GM21825 (cell line): Measurements from ENCODE around the gene CGB7.
"Not testable (repeated sequence)": the region's sequence is repeated elsewhere in the genome, so short reads cannot be mapped to it uniquely, and the experiment has no call there.

ENCODE experiments used
- ATAC-seq: cut with Tn5 transposase; IDR thresholded peaks from one replicate; pipeline ENCODE4 v1.9.1; 2021; ENCODE audit warnings: mild to moderate bottlenecking, moderate library complexity; ENCODE audit not compliant: unreplicated experiment

Gene CGB7

DNA sequence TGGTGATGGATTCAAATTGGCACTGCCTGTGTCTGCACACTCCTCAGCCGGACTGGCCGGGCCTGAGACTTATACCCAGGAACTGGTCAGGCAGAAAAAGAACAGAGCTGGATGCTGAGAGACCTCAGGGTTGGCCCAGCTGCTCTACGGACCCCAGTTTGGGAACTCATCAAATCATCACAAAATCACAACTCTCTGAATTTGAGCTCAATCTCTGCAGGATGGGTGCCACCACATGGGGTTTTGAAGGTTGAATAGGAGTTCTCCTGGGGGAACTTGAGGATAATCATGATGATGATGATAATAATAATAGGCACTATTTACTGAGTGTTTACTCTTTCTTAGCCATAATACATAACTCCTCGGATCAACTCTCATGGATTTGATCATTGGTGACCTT is 14.9 kb downstream of the CGB7 start:
- ATAC-seq = not testable (repeated sequence)

DNA sequence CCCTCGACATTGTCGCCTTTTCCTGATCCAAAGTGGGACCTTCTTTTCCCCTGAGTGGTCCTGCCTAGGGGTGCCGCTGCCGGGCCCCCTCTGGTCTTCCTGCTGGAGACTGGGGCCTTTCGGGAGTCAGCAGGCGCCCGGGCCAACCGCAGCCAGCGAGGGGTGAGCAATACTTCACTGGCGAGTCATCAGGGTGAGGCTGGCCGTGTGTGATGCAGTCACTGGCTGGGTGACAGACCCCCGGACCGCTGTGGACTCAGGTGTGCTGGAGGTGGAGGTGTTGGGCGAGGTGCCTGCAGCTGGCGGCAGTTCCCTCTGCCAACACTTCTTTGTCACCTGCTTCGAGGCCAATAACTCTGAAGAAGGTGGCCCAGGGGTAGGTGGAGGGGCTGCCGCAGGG is 15.4 kb downstream of the CGB7 start:
- no peak for ATAC-seq

DNA sequence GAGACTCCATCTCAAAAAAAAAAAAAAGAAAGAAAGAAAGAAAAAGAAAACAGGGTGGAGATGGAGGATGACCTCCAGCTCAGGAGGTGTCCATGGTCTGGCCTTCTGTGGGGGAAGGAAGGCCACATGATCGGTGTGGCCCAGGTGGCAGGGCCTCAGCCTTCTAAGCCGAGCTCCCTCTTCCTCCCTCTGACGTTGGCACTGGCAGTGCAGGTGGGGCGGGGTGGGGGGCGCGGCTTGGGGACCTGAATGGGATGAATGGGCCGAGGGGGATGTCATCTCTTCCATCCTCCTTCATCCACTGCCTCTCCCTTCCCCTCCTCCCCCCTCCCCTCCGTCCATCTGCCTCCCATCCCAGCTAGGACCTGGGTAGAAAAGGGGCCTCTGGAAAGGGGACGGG is 17.8 kb downstream of the CGB7 start:
- not testable (repeated sequence) for ATAC-seq

DNA sequence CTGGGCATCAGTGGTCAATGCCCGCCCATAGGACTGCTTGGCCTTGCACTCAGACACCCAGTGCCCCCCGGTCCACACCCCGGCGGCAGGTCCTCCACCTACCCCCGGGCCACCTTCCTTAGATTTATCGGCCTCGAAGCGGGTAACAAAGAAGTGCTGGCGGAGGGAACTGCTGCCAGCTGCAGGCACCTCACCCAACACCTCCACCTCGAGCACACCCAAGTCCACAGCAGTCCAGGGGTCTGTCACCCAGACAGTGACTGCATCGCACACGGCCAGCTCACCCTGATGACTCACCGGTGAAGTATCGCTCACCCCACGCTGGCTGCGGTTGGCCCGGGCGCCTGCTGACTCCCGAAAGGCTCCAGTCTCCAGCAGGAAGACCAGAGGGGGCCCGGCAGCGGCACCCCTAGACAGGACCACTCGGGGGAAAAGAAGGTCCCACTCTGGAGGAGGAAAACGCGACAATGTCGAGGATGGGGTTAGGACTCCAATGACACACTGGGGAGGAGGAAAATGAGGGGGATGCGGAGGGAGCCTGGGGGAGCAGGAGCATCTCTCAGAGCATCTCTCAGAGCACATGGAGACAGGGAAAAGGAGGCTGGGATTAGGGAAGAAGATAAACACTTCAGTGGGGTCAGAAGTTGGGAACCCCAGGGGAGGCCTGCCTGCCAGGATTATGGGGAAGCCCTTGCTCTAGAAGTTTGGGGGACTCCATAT is 18.8 kb downstream of the CGB7 start:
- not testable (repeated sequence) for ATAC-seq

DNA sequence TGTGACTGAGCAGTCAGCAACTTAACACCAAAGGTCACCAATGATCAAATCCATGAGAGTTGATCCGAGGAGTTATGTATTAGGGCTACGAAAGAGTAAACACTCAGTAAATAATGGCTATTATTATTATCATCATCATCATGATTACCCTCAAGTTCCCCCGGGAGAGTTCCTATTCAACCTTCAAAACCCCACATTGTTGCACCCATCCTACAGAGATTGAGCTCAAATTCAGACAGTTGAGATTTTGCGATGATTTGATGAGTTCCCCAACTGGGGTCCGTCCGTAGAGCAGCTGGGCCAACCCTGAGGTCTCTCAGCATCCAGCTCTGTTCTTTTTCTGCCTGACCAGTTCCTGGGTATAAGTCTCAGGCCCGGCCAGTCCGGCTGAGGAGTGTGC is 19.4 kb downstream of the CGB7 start:
- not testable (repeated sequence) for ATAC-seq

DNA sequence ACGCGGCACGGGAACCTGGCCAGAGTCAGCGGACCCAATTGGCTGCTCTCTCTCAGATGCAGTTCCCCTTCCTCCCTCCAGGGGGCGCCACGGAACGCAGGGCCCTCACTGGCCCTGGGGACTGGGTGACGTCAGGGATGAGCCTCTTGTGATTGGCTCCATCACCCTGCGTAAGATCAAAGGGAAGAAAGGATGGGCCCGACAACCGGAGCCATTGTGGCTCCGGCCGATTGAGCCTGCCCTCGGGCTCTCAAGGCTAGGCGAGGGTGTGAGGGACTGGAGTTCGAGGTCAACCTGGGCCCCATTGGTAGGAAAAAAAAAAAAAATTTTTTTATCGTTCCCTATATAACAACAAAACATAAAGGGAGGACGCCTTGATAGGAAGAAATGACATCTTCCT is 20.7 kb downstream of the CGB7 start, which contains the start of gene CGB1:
TSS of gene CGB1 (minus strand) at position 81 of the 400 bp plus-strand sequence. CDS start 184 bp downstream, outside the sequence.
- not testable (repeated sequence) for ATAC-seq

DNA sequence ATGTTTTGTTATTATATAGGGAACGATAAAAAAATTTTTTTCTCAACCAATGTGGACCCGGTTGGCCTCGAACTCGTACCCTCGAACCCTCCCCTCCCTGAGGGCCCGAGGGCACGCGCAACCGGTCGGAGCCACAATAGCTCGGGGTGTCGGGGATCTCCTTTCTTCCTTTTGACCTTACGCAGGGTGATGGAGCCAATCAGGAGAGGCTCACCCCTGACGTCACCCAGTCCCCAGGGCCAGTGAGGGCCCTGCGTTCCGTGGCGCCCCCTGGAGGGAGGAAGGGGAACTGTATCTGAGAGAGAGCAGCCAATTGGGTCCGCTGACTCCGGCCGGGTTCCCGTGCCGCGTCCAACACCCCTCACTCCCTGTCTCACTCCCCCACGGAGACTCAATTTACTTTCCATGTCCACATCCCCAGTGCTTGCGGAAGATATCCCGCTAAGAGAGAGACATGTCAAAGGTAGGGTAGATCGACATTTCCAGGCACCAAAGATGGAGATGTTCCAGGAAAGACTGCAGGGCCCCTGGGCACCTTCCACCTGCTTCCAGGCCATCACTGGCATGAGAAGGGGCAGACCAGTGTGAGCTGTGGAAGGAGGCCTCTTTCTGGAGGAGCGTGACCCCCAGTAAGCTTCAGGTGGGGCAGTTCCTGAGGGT is 25.8 kb downstream of the CGB7 start, which contains the start of gene CGB2:
TSS of gene CGB2 (plus strand) at position 249 of the 660 bp plus-strand sequence. CDS start at position 455, 206 bp downstream.
- not testable (repeated sequence) for ATAC-seq

DNA sequence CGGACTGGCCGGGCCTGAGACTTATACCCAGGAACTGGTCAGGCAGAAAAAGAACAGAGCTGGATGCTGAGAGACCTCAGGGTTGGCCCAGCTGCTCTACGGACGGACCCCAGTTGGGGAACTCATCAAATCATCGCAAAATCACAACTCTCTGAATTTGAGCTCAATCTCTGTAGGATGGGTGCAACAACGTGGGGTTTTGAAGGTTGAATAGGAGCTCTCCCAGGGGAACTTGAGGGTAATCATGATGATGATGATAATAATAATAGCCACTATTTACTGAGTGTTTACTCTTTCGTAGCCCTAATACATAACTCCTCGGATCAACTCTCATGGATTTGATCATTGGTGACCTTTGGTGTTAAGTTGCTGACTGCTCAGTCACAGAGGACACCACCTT is 27.2 kb downstream of the CGB7 start:
- not testable (repeated sequence) for ATAC-seq

DNA sequence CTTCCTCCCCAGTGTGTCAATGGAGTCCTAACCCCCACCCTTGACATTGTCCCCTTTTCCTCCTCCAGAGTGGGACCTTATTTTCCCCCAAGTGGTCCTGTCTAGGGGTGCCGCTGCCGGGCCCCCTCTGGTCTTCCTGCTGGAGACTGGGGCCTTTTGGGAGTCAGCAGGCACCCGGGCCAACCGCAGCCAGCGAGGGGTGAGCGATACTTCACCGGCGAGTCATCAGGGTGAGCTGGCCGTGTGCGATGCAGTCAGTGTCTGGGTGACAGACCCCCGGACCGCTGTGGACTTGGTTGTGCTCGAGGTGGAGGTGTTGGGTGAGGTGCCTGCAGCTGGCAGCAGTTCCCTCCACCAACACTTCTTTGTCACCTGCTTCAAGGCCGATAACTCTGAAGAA is 27.8 kb downstream of the CGB7 start:
- not testable (repeated sequence) for ATAC-seq

DNA sequence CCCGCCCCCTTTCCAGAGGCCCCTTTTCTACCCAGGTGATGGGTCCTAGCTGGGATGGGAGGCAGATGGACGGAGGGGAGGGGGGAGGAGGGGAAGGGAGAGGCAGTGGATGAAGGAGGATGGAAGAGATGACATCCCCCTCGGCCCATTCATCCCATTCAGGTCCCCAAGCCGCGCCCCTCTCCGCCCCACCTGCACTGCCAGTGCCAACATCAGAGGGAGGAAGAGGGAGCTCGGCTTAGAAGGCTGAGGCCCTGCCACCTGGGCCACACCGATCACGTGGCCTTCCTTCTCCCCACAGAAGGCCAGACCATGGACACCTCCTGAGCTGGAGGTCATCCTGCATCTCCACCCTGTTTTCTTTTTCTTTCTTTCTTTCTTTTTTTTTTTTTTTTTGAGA is 28.9 kb downstream of the CGB7 start:
- not testable (repeated sequence) for ATAC-seq

DNA sequence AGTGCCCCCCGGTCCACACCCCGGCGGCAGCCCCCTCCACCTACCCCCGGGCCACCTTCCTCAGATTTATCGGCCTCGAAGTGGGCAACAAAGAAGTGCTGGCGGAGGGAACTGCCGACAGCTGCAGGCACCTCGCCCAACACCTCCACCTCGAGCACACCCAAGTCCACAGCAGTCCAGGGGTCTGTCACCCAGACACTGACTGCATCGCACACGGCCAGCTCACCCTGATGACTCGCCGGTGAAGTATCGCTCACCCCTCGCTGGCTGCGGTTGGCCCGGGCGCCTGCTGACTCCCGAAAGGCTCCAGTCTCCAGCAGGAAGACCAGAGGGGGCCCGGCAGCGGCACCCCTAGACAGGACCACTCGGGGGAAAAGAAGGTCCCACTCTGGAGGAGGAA is 31.9 kb downstream of the CGB7 start:
- not testable (repeated sequence) for ATAC-seq

DNA sequence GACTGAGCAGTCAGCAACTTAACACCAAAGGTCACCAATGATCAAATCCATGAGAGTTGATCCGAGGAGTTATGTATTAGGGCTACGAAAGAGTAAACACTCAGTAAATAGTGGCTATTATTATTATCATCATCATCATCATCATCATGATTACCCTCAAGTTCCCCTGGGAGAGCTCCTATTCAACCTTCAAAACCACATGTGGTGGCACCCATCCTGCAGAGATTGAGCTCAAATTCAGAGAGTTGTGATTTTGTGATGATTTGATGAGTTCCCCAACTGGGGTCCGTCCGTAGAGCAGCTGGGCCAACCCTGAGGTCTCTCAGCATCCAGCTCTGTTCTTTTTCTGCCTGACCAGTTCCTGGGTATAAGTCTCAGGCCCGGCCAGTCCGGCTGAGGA is 32.5 kb downstream of the CGB7 start:
- not testable (repeated sequence) for ATAC-seq

DNA sequence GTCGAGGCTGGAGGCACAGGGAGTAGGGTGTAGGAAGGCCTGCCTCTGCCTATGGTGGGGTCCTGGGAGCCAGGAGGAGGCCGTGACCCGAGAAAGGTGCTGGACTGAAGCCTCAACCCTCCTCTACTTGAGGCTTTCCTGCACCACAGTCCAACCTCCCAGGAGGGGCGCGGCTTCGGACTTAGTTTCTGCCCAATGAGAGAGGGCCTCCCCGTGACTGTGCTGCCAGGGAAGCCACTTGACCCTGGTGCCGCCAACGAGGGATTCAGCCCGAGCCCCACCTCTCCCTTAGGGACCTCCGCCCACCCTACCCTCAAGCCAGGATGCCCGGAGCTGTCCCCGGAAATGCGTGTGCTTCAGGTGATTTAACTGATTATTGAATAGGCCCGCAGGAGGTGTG is 33.3 kb downstream of the CGB7 start, which contains the start of gene CGB3:
TSS of gene CGB3 (minus strand) at position 101 of the 400 bp plus-strand sequence. CDS start 362 bp downstream, outside the sequence.
- not testable (repeated sequence) for ATAC-seq

DNA sequence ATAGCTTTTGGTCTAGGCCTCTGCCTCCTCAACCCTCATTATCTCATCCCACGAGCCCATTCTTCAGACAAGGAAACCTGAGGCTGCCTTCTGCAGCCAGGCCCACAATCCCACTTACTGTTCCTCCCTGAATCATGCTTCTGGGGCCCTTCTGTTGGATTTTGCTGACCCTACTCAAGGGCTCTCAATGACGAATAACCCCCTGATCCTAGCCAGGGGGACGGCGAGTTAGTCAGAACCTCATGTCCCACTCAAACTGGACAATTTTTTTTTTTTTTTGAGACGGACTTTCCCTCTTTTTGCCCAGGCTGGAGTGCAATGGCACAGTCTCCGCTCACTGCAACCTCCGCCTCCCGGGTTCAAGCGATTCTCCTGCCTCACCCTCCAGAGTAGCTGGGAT is 35.4 kb downstream of the CGB7 start:
- no peak for ATAC-seq

DNA sequence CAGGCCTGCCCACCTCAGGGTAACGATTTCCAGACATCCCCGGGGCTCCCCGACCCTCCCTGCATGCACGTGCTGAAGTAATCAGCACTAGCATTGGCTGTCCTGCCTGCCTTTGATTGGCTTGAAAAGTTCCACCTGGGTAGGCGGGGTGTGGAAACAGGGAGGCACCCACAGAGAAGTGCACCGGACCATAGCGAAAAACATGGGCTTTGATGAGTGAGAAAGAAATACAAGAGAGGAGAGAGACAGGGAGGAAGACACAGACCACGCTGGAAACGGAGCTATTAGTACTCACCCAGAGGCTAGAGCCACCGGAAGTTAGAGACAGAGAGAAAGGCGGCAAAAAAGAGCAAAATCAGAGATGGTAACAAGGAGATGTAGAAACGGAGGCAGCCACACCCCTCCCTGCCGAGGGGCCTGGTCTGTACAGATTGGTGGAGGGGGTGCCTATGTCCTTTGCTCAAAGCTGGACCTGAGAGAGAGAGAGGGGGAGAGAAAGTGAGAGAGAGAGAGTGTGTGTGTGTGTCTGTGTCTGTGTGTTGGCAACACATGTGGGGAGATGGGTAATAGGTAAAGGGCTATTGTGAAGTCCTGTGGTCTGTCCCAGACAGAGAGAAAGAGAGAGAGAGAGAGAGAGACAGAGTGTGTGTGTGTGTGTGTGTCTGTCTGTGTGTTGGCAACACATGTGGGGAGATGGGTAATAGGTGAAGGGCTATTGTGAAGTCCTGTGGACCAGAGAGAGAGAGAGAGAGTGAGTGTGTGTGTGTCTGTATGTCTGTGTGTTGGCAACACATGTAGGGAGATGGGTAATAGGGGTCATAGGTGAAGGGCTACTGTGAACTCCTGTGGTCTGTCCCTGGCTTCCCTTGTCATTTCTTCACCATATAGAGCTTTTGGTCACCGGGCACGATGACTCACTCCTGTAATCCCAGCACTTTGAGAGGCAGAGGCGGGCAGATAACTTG is 36.3 kb downstream of the CGB7 start:
- no peak for ATAC-seq

DNA sequence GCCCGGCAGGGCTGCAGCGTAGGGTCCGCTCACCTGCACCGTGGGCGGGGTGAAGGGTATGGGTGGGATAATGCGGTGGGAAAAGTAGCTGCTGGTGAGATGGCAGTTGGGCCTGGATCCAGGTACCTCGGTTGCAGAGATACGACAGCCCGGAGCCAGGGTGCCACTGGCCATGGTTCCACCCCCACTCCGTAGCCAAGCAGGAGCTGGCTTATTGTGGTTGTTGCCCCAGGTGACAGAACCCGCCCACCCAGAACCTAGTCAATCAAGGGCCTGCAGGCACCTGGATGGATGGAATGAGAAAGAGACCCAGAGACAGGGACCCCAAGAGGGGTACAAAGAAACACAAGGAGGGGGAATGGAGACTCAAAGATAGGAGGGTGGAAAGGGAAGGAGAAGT is 37.2 kb downstream of the CGB7 start:
- ATAC-seq = no peak

DNA sequence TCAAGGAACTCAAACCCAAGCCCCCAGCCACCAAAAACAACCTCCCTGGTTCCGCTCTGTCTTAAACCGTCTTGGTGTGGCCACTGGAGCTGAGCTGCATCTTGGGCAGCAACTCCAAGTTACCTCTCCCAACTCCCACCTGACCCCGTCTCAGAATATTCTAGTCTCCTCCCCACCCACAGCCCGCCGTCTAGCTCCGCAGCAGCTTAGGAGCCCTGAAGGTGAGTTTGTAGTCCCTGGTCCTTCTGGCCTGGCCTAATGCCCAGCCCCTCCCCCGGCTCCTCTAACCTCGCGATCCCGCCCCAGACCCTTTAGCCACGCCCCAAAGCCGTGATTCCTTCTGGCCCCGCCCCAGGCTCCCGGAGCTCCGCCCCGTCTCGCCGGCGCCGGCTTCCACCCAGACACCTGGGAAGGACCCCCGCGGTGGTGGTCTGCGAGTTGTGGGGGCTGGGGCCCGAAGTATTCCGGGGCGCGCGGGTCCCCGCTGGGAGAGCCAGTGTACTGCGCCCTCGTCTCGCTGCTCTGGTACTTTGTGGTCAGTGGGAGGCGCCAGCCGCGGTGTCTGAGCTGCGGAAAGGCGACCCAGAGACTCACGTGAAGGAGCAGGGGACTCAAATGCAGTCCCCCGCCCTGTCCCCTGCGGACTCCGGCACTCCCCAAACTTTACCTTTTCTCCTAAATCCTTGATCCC is 38.2 kb downstream of the CGB7 start:
- ATAC-seq = no peak

DNA sequence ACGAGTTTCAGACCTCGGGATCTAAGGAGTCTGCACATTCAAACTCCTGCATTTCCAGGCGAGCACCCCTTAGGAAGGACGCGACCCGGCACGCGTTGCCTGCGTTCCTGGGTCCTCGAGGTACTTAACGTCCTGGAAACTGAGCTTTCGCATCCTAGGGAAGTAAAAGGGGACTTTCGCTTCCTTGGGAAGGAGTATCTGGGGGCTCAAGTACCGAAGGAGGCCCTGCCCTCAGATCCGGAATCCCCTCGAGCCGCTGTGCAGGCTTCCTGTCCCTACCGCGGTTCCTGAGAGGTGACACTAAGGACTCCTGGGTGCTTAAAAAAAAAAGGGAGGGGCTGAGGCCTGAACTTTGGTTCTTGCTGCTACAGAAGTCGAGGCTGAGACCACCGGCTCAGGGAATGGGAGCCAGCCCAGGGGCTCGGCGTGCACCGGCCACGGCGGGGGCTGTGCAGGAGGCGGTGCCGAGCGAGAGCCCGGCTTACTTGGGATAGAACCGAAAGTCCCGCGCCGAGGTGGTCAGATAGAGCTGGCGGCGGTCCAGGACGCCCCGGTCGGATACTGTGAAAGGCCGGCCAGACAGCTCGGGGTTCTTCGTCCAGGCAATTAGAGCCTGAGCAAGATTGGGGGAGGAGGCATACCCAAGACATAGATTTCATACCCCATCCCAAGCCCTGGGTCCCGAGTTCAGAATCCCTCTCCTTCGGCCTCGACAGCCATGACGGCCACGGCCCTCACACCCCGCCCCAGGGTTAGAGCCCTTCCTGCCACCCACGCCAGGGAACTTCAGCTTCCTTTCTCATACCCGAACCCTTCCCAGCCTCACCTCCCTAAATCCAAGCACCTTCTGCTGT is 38.9 kb downstream of the CGB7 start:
- ATAC-seq = not testable (repeated sequence)

DNA sequence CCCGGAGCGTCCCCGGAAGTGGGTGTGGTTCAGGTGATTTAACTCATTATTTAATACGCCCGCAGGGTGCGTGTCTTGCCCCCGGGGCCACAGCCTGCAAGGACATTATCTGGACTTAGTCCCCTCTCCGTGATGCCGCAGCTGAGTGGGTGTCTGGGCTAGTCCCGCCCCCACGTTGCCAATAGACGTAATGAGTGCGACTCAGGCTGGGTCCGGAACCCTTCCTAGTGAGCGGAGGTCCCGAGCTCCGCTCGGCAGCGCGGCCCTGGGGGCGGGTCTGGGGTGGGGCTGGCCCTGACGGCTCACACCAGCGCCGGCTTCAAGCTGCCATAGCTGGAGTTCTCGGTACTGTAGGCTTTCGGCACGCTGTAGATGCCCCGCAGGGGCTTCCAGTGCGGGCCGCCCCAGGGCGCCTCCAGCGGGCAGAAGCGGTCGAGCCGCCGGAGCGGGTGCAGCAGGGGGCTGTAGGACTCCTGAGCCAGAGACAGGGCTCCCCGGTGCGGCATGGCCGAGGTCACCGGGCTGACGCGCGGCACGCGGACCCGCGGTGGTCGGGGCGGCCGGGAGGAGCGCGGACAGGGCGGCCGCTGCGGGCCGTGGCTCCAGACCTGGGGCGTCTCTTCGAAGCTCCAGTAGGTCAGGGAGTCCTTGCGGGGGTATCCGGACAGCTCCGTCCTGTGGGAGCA is 39.7 kb downstream of the CGB7 start:
- peak; percentile 38 for ATAC-seq
